Psoas muscle (tissue), 8 donors: ENCODE data around the gene BPIFB1. TPM values are rescaled to one million over a fixed set of nuclear protein-coding genes. Genes with fewer than 3 reads are reported as not detected.

Experiments used
- ATAC-seq, 4 donors: fragments of 200-7000 bp; cut with Tn5 transposase; one replicate each; pipeline ENCODE4 v1.9.1; 2020; ENCODE audit warnings: moderate library complexity in 3 of 4, mild to moderate bottlenecking in 2 of 4
- DNase-seq, 2 donors: peaks; one replicate each; pipeline ENCODE4 v3.0.0-alpha.2; 2020
- H3K27ac ChIP-seq: fragments of 200-600 bp; one replicate; pipeline ENCODE4 v1.8.0; 2022
- H3K27me3 ChIP-seq, 3 donors: fragments of 200-600 bp in 1 of 3; one replicate each; pipeline versions ENCODE4 v1.6.1 to v1.8.0; 2013 to 2022; ENCODE audit warnings: low read length in 2 of 3, mild to moderate bottlenecking in 2 of 3, moderate library complexity in 1 of 3; ENCODE audit not compliant: insufficient read depth in 3 of 3
- H3K36me3 ChIP-seq, 2 donors: fragments of 200-600 bp in 1 of 2; one replicate each; pipeline versions ENCODE4 v1.6.1 to v1.8.0; 2013 to 2022; ENCODE audit warnings: low read depth in 1 of 2, mild to moderate bottlenecking in 1 of 2, moderate library complexity in 1 of 2; ENCODE audit not compliant: insufficient read depth in 1 of 2
- H3K4me1 ChIP-seq: fragments of 200-600 bp; one replicate; pipeline ENCODE4 v1.8.0; 2022
- H3K4me3 ChIP-seq: fragments of 200-600 bp; one replicate; pipeline ENCODE4 v1.8.0; 2022; ENCODE audit warnings: mild to moderate bottlenecking
- H3K9me3 ChIP-seq: fragments of 200-600 bp; one replicate; pipeline ENCODE4 v1.8.0; 2022
- WGBS, 3 donors: extraction: QIAGEN DNeasy Blood & Tissue Kit; methylation state at CpG; one replicate each; pipeline versions ENCODE4 v1.1.6 to v1.1.7; 2013; 5-methylcytosine and 5-hydroxymethylcytosine counted together
- intact Hi-C, 2 donors: fragments of 100-400 bp; cut with DNase I; formaldehyde crosslinking; loops; one replicate each; pipeline versions ENCODE4 v1.11.0 to v1.14.2; 2022
- polyA plus RNA-seq, 3 donors: library from polyadenylated mRNA; stranded (reverse); fragments of 200-250 nt; gene quantifications; one replicate each; pipeline ENCODE4 v1.2.3, GENCODE V29; 2013
- total RNA-seq, 4 donors: library from RNA; stranded (reverse); fragmentation: NEBNext Ultra II Directional in 2 of 4; extraction: Animal tissue kit (Norgen Biotek cat#: 25700) in 2 of 4; gene quantifications; one replicate each; pipeline versions ENCODE4 v1.2.1 to v1.2.4, GENCODE V29; 2021 to 2023
- TF ChIP-seq, protein P1 (sequence below): fragments of 200-600 bp; IDR thresholded peaks from one replicate; pipeline ENCODE4 v1.8.0; 2022; ENCODE audit warnings: antibody characterized with exemption
- donor health status: healthy with polysubstance abuse.
- donor health status: DM: no; HTN: no; CAD: no; lungs with moderate emphysema.
- donor health status: Bipolar disorder and iron deficiency.
- donor health status: healthy.
- donor health status: DM: yes; HTN: yes; CAD: no.
- donor health status: DM: no; HTN: no; CAD: no.
- donor health status: DM: no; HTN: no; CAD: no.
- donor health status: DM: yes; HTN: yes; CAD: no.

The BPIFB1 gene
- total and polyA plus RNA-seq, 7 donors: 0.04 TPM; not detected in 6

DNA sequence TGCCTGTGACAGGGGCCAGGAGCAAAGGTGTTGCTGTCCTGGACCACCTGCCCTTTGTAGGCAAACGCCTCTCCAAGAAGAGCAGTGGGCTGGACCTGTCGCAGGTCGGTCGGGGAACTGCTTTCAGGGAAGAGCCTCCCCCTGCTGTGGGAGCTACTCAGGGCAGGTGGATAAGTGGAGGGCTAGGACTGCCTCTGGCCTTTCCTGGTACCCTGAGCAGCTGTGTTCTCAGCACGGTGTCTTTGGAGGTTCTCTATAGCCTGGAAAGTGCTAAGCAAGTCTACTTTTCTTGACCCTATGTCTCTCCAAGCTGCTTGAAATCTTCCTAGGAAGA lies 35.0 kb downstream of the BPIFB1 start:
- DNase-seq (no peak), ATAC-seq (no peak)
- Histone ChIP-seq H3K27ac (no peak overlapping the region), H3K9me3 (no peaks in the 10 kb centered on the region), H3K36me3 (no peaks in the 10 kb centered on the region), H3K4me3 (no peak overlapping the region), H3K4me1 (no peaks in the 10 kb centered on the region), H3K27me3 (peaks cover 0 to 8% (median 4%) of the 10 kb centered on the region in 3 donors)
- intact Hi-C loops: no loop called here
- TF ChIP-seq, protein P1, sequence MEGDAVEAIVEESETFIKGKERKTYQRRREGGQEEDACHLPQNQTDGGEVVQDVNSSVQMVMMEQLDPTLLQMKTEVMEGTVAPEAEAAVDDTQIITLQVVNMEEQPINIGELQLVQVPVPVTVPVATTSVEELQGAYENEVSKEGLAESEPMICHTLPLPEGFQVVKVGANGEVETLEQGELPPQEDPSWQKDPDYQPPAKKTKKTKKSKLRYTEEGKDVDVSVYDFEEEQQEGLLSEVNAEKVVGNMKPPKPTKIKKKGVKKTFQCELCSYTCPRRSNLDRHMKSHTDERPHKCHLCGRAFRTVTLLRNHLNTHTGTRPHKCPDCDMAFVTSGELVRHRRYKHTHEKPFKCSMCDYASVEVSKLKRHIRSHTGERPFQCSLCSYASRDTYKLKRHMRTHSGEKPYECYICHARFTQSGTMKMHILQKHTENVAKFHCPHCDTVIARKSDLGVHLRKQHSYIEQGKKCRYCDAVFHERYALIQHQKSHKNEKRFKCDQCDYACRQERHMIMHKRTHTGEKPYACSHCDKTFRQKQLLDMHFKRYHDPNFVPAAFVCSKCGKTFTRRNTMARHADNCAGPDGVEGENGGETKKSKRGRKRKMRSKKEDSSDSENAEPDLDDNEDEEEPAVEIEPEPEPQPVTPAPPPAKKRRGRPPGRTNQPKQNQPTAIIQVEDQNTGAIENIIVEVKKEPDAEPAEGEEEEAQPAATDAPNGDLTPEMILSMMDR: no peak
- 23 to 40% (median 31%) methylated on average over 5 of the region's 5 CpGs for WGBS, 3 donors

DNA sequence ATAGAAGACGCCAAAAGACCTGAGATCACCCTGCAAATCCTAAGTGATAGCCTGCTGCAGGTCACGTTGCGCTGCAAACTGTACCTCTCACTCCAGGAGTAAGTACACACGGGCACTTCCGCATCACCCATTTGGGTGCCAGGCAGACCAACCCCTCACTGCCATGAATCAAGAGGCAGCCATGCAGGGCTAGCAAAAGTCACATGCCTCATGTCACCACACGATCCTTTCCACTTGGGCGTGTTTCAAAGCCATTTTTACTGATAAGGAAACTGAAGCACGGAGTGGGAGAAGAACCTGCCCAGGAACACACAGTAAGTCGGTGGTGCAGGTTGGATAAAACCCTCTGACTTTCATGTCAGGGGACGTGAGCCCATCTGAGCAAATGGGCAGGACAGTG lies 37.0 kb downstream of the BPIFB1 start:
- Histone ChIP-seq H3K27me3 (peaks cover 0 to 12% (median 4%) of the 10 kb centered on the region in 3 donors), H3K9me3 (no peaks in the 10 kb centered on the region), H3K36me3 (no peaks in the 10 kb centered on the region), H3K4me1 (no peaks in the 10 kb centered on the region), H3K27ac (no peak overlapping the region), H3K4me3 (no peak overlapping the region)
- intact Hi-C loops: no loop called here
- DNase-seq: no peak
- TF ChIP-seq, protein P1: no peak
- WGBS, 3 donors: 74 to 81% (median 75%) methylated on average over 10 of the region's 10 CpGs
- no peak for ATAC-seq

DNA sequence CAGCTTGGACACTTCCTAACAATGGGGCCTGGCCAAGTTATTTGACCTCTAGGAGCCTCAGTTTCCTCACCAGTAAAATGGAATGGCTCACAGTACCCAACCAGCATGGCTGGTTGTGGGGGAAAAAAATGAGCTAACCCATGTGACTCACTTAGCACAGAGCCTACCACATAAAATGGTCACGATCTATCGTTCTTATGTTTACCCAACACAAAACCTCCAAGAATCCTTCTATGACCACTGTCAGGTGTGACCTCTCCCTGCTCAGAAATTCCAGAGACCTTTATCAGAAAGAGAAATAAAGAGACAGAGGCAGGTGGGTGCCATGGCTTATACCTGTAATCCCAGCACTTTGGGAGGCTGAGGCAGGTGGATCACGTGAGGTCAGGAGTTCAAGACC lies 39.4 kb downstream of the BPIFB1 start:
- no peaks in the 10 kb centered on the region for H3K4me1 ChIP-seq
- H3K9me3 ChIP-seq: no peaks in the 10 kb centered on the region
- intact Hi-C loops: no loop called here
- peaks cover 0 to 12% (median 6%) of the 10 kb centered on the region in 3 donors for H3K27me3 ChIP-seq
- H3K4me3 ChIP-seq: no peak overlapping the region
- 84 to 86% (median 85%) methylated on average over 2 to 3 of the region's 3 CpGs for WGBS, 3 donors
- DNase-seq: no peak
- no peak for ATAC-seq
- TF ChIP-seq, protein P1: no peak
- H3K36me3 ChIP-seq: no peaks in the 10 kb centered on the region
- H3K27ac ChIP-seq: no peak overlapping the region

DNA sequence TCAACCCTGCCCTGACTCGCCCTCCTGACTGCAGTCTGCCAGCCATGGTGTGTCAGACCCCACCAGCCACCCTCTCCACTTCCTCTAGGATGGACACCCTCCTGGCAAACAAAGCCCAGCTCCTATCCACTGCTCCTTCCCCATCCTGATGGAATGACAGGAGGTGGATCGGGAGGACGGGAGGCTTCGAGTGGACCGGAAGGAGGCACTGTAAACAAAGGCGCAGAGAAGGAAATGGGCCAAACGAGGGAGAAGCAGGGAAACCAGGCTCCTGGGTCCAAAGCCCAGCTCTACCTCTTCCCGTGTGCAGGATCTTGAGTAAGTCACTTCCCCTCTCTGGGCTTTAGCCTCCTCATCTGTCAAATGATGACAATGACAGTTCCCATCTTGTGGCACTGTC lies 40.2 kb downstream of the BPIFB1 start:
- H3K4me3 ChIP-seq: no peak overlapping the region
- 62 to 68% (median 63%) methylated on average over 7 to 8 of the region's 8 CpGs for WGBS, 3 donors

DNA sequence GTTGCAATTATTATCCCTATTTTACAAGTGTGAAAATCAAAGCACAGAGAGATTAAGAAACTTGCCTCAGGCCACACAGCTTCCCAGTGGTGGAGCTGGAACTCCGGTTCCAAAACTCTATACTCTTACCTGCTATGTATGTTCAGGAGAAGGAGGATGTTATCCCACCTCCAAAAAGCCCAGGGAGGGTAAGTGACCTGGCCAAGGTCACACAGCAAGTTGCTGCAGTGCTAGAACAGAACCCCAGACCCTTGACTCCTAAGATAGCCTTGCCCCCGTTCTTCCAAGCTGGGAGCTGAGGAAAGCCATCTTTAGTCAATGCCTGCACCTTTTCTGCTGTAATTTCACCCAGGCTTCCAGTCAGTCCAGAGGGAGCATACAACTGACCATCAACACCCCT lies 42.3 kb downstream of the BPIFB1 start:
- no peak overlapping the region for H3K27ac ChIP-seq
- H3K4me3 ChIP-seq: no peak overlapping the region
- no peak for DNase-seq
- no peaks in the 10 kb centered on the region for H3K36me3 ChIP-seq
- peaks cover 0 to 20% (median 2%) of the 10 kb centered on the region in 3 donors for H3K27me3 ChIP-seq
- TF ChIP-seq, protein P1: no peak
- H3K9me3 ChIP-seq: no peaks in the 10 kb centered on the region
- intact Hi-C loops: no loop called here
- H3K4me1 ChIP-seq: no peaks in the 10 kb centered on the region
- ATAC-seq: no peak
- 58 to 91% (median 83%) methylated on average over 2 of the region's 2 CpGs for WGBS, 3 donors

More for the DNA sequence above, 40.2 kb downstream of the BPIFB1 start:
- DNase-seq: no peak
- H3K36me3 ChIP-seq: no peaks in the 10 kb centered on the region
- intact Hi-C loops: no loop called here
- H3K27me3 ChIP-seq: peaks cover 0 to 12% (median 2%) of the 10 kb centered on the region in 3 donors
- no peak overlapping the region for H3K27ac ChIP-seq
- TF ChIP-seq, protein P1: no peak
- H3K4me1 ChIP-seq: no peaks in the 10 kb centered on the region
- H3K9me3 ChIP-seq: no peaks in the 10 kb centered on the region
- ATAC-seq: no peak
